Spleen (tissue), 7 donors: ENCODE data around the gene MRPS31.
"Not testable (repeated sequence)": the region's sequence is repeated elsewhere in the genome, so short reads cannot be mapped to it uniquely, and the experiment has no call there.

ENCODE experiments used
- CTCF ChIP-seq, 11 experiments: fragments of 200-600 bp in 7 of 11; fragments of 450-650 bp in 4 of 11; sonication (generic) in 4 of 11; IDR thresholded peaks in 8 of 11; conservative IDR thresholded peaks in 3 of 11; 1 replicate in 7 of 11; 2 replicates in 4 of 11; pipeline versions ENCODE4 v1.4.0 to v1.8.0; 2016 to 2021; ENCODE audit warnings: antibody characterized with exemption in 11 of 11, inconsistent platforms in 4 of 11, mild to moderate bottlenecking in 1 of 11
- POLR2A ChIP-seq, 3 donors: fragments of 450-650 bp; IDR thresholded peaks; one replicate each; pipeline ENCODE4 v1.5.1; 2017; ENCODE audit warnings: antibody characterized with exemption in 3 of 3, mild to moderate bottlenecking in 1 of 3
- POLR2AphosphoS5 ChIP-seq, 3 donors: sonication (generic); formaldehyde crosslinking; IDR thresholded peaks; one replicate each; pipeline ENCODE4 v1.5.1; 2017; ENCODE audit warnings: antibody characterized with exemption in 3 of 3
- donor health status: DM: no; HTN: no; CAD: no; lungs with moderate emphysema.
- donor health status: DM: no; HTN: no; CAD: no.
- donor health status: DM: no; HTN: no; CAD: no.

DNA sequence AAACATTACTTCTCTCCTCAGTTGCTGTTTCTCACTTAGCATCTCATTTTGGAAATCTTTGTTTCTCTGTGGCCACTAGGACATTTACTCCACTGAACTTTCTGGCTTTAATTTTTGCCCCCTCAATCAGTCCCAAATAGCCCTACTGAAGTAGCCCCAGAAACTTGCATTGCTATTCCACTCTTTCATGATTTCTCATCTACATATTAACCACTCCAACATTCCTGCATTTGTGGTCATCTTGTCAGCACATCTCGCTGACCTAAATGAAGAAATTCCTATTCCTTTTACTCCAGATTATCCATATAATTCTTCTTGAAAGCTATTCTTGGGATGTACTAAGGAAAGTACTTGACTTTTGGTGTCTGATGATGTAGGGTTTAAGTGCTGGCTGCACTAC is 56.6 kb downstream of the MRPS31 start:
- TF ChIP-seq CTCF (IDR thresholded peaks at IDR 0.05 in 8 of 11, conservative IDR thresholded peaks at IDR 0.05 in 3 of 11); POLR2A (IDR thresholded peaks at IDR 0.05); POLR2AphosphoS5 (IDR thresholded peaks at IDR 0.05): not testable (repeated sequence)
